NCI-H2107 (cell line): Measurements from ENCODE around the gene S100A14.
"Not testable (repeated sequence)": the region's sequence is repeated elsewhere in the genome, so short reads cannot be mapped to it uniquely, and the experiment has no call there.

Experiments used
- DNase-seq: peaks from one replicate; lab custom pipeline; 2025; lab: John Stamatoyannopoulos, UW

The S100A14 gene

DNA sequence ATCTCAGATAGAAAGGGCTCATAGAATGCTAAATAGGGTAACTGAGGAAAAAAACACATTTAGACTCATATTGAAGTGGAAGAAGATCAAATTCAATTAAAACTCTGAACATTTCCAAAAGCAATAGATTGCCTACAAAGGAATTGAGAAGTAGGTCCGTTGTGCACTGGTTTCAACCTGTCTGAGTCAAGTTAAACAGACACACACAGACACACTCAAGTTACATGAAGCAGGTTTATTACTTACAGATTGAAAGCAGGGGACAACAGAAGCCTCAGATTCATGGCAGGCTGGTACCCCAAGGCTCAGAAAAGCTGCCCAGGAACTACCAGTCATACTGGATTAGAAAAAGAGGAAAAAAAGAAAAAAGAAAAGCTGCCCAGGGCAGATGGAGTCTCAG is 29.8 kb downstream of the S100A14 start:
- DNase-seq, result no peak

DNA sequence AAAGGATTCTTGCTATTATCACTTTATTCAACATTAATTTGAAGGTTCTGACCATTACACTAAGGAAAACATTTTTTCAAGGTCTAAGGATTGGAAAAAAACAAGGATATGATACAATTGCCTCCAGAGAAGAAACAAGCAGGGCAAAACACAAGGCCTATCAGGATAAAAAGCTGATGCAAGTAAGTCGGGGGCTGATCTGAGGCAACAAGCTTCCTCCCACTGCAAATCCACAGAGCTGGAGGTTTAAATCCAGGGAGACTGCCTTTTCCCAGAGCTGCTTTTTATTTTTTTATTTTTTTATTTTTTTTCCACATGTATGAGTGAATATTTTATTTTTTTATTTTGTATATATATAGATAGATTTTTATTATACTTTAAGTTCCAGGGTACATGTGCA is 31.1 kb downstream of the S100A14 start:
- no peak for DNase-seq

GRCh38 chr1:153583976-153584375 is 32.1 kb downstream of the S100A14 start:
- DNase-seq, result no peak

GRCh38 chr1:153583514-153583913 is 32.6 kb downstream of the S100A14 start:
- DNase-seq, result not testable (repeated sequence)

DNA sequence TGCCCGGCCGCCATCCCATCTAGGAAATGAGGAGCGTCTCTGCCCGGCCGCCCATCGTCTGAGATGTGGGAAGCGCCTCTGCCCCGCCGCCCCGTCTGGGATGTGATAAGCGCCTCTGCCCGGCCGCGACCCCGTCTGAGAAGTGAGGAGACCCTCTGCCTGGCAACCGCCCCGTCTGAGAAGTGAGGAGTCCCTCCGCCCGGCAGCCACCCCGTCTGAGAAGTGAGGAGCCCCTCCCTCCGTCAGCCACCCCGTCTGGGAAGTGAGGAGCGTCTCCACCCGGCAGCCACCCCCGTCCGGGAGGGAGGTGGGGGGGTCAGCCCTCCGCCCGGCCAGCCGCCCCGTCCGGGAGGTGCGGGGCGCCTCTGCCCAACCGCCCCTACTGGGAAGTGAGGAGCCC is 33.3 kb downstream of the S100A14 start:
- DNase-seq, result not testable (repeated sequence)

DNA sequence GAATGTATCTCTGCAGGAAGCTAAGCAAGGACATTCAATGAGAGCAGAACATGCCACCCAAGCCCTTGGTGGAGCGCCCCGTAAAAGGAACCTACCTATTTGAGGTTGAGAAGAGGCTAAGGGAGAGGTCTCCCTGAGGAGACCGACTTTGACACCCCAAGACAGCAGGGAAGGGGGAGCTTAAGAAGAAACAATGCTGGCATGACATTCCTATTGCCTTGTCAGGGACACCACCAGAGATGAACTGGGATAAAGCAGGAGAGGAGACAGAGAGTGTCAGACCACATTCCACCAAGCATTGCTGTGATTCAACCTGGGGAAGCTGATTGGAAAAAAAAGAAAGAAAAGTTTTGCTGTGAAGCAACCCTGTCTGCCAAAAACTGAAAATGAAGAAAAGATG is 37.2 kb downstream of the S100A14 start:
- DNase-seq, result no peak

DNA sequence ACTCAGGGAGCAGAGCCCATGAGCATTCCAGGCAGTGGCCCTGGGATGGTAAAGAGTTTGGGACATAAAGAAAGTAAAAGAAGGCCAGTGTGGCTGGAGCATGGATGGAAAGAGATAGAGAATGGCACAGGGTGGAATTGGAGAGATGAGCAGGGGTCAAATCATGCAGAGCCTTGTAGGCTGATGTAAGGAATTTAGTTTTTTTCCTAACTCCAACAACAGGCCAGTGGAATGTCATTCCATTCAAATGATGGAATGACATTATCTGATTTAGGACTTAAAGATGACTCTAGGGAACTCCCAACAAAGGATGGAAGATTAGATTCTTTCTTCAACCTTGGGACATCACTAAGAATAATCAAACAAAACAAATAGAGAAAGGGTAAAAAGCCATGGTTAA is 37.6 kb downstream of the S100A14 start:
- no peak for DNase-seq

DNA sequence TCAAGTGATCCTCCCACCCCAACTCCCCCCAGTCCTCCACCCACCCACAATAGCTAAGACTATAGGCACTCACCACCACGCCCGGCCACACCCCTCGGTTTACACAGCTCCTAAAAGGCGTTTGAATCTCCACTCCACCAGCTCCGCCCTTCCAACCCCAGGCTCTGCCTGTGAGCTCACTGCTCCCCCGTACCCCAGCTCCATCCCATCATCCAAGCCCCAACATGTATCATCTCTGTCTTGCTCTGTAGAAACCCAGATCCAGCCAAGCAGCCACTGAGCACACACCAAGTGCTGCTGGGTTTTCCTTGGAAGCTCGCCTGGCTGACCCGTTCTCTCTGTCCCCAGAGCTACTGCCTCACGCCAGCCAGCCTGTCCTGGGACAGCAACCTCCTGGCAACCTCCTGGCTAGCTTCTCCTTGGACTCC is 38.5 kb downstream of the S100A14 start:
- DNase-seq, result no peak

DNA sequence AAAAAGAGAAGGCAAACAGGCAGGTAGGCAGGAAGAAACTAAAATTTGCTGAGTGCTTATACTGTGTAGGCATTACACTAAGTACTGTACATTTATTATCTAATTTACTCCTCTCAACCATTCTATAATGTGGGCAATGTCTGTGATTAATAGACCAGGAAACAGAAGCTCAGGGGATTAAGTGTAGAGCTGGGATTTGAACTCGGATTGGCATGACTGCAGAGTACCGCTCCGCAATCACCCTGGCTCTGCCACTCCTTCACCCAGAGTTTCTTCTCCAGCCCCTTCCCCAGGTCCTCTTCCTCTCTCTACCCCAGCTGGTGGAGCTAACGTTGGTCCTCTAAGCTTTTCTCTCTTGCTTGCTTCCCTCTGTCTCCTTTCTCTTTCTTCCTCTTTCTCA is 39.0 kb downstream of the S100A14 start:
- DNase-seq, result no peak

DNA sequence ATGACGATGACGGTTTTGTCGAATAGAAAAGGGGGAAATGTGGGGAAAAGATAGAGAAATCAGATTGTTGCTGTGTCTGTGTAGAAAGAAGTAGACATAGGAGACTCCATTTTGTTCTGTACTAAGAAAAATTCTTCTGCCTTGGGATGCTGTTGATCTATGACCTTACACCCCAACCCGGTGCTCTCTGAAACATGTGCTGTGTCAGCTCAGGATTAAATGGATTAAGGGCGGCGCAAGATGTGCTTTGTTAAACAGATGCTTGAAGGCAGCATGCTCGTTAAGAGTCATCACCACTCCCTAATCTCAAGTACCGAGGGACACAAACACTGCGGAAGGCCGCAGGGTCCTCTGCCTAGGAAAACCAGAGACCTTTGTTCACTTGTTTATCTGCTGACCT is 40.6 kb downstream of the S100A14 start:
- DNase-seq, result not testable (repeated sequence)

- not testable (repeated sequence) for DNase-seq
Observed at GRCh38 chr1:153575081-153575491, 41.0 kb downstream of the S100A14 start.

DNA sequence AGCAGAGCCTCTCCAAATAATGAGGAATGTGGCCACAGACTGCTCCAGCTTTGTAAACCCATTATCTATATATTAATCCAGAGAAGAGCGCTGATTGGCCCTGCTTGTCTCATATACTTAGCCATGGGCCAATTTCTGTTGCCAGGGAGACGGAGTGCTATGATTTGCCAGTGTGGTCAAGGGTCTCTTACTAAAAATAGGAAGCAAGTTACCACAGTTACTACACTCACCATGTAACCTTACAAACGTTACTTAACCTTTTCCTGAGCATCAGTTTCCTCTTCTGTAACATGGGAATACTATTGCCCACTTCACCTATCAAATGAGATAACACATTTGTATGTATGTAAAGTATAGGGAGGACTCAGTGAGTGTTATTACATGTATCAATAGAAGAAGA is 42.8 kb downstream of the S100A14 start:
- DNase-seq, result no peak

- DNase-seq, result peak; percentile 77
Observed at GRCh38 chr1:153572569-153573015, 43.5 kb downstream of the S100A14 start.

DNA sequence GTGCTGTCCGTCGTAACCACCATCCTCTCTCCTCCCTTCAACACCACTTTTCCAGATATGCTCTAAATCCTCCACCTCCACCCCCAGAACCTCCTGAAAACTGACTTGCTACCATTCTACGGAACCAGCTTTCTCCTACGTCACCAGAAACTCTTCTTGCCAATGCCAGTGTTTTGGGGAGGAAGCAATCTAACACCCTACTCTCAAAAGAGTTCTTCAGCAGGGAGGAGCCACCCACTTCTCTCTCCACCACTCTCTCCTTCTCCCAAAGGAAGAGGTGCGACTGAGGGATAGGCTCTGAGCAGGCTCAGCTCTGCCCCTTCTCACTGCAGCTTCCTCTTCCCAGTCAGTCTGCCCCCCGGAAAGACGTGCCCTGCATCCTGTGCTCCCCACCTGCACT is 44.4 kb downstream of the S100A14 start:
- DNase-seq, result no peak

DNA sequence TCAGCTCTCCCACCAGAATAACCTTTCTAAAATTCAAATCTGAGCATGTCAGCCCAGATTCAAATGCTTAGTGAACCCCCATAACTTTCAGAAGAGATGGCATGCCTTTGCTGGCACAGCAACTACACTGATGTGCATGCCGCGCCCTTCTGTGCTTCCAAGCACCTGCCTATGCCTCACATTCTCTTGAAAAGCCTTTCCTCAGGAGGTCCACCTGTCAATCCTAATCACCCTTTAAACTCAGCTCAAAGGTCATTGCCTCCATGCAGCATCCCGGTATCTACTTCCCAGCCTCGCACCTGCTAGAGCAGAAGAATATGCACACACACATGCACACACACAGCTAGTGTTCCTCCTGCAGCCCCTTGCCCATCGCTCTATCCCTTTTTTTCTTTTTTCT is 45.3 kb downstream of the S100A14 start:
- no peak for DNase-seq

GRCh38 chr1:153569465-153569864 is 46.7 kb downstream of the S100A14 start:
- DNase-seq, result no peak

DNA sequence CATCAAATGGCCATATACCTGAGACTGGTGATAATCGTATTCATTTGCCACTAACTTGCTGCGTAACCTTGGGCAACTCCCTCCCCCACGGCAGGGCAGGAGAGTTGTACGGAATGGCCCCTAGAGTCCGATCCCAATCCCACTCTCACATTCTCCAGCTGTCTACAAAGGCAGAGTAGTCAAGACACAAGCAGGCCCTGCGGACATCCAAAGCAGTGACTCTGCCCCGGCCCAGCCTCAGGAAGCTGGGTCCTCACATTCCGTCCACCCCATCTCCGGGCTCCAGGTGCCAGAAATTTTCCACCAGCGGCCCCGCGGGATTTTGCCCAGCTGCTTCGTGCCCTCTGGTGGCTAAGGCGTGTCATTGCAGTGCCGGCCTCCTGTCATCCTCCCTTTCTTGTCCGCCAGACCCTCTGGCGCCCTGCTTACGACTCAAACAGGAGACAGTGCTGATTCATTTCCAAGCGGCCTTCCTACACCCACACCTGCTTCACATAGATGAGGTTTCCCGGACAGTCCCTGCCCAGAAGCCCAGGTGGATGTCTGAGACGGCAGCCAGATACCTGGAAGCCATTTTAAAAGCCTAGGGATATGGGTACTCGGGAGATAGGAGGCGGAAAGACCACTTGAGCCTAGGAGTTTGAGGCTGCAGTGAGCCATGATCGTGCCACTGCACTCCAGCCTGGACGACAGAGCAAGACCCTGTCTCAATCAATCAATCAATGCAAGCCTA is 47.6 kb downstream of the S100A14 start:
- DNase-seq, result peak; percentile 84

DNA sequence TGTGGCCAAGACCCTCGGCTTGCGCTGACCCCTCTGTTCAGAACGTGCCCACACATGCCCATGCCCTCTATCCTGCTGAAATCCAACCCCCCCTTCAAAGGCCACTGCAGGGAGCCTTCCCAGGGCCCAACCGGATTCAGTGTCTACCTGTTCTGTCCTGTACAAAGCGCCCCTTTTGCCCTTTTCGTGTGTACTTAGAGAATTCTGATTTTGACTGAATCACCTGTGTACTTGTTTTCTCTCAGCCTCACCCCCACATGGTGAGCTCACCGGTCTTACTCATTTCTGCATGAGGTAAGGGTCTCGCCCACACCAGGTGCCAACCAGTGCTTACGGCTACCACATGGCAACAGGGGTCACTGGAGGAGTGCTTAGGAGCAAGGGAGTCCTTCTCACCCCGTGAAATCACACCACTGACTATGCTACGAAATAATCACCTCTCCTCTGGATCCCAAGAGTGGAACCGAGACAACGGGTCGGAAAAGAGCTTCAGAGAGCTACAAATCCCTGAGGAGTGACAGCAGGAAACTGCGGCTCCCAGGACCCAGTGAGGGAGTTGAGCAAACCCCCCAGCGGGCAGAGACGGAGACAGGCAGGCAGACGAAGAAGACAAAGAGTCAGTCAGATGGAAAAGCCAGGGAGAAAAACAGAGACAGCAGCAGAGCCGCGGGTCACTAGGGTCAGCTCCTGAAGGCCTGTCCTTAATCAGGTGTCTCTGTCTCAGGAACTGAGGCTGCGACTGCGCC is 48.3 kb downstream of the S100A14 start:
- no peak for DNase-seq

DNA sequence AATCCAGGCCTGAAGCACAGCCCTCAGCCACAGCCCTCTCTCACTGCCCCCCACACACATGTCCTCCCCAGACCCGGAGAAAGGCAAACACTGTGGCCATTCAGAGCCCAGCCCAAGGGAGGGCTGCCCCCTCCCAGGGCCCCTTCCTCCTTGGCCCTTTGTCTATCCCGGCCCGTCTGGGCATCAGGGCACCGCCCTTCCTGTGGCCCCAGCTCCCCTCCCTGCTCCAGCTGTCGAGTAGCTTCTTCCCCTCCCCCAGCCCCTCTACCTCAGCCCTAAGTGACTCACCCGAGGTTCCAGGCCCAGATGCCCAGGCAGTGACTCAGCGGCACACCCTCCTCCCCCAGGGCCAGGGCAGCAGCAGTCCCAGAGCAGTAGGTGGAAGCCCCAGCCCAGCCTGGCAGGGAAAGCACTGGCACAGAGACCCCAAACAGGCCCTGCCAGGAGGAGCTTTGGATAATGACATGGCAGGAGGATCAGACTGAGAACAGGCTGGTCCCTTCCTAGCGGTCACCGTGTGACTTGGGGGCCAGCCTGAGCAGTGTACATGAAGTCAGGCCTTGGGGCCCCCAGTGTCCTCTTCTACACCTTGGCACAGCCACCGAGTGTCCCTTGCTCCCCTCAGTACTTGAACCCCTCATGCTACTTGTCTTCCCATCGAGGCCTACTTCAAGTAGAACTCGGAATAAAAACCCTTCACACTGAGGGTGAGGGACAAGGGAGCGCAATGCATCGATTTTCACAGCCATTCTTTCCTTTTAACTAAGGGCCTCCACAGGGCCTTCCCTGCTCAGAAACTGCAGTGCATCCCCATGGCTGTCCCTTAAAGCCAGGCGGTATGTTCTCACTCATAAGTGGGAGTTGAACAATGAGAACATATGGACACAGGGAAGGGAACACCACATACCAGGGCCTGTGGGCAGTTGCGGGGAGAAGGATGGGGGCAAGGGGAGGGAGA is 49.4 kb downstream of the S100A14 start:
- peak; percentile 84 for DNase-seq

- DNase-seq, result peak; percentile 17
Observed at GRCh38 chr1:153565529-153566374, 50.4 kb downstream of the S100A14 start, which contains the start of gene S100A2. Gene S100A2, minus strand, starts transcription at chr1:153565844. Its CDS starts 1,967 bp downstream, at chr1:153563877.
